H1 (cell line): ENCODE data around the gene KLHL21.

Experiments used
- JUN ChIP-seq: IDR thresholded peaks from 2 replicates; pipeline ENCODE4 v1.6.1; 2011; ENCODE audit warnings: low read depth, mild to moderate bottlenecking, improper control_type of control experiment, low read length
- MAX ChIP-seq: IDR thresholded peaks from 2 replicates; pipeline ENCODE4 v1.6.1; 2012; ENCODE audit warnings: inconsistent platforms
- POLR2A ChIP-seq, 2 experiments: IDR thresholded peaks; 1 replicate in 1 of 2; 2 replicates in 1 of 2; pipeline ENCODE4 v1.6.1; 2011; ENCODE audit warnings: low read depth in 2 of 2, low read length in 2 of 2, mild to moderate bottlenecking in 2 of 2; ENCODE audit errors: control extremely low read depth in 1 of 2
- RBBP5 ChIP-seq: IDR thresholded peaks from 2 replicates; pipeline ENCODE4 v1.7.1; 2012; ENCODE audit warnings: low read depth, mild to moderate bottlenecking, inconsistent platforms, low read length, moderate library complexity, borderline replicate concordance
- SUZ12 ChIP-seq: fragments of 200-600 bp; sonication (generic); IDR thresholded peaks from 2 replicates; pipeline ENCODE4 v1.6.1; 2012; ENCODE audit warnings: mild to moderate bottlenecking, inconsistent platforms, low read length, moderate library complexity, mixed read lengths
- TF ChIP-seq, protein P1 (sequence below), 3 experiments: IDR thresholded peaks; 1 replicate in 2 of 3; 2 replicates in 1 of 3; pipeline versions ENCODE4 v1.5.1 to v1.6.1; 2011; ENCODE audit warnings: low read length in 3 of 3, mild to moderate bottlenecking in 3 of 3, inconsistent platforms in 2 of 3, low read depth in 1 of 3, moderate library complexity in 1 of 3; ENCODE audit not compliant: insufficient read depth in 1 of 3; ENCODE audit errors: control extremely low read depth in 1 of 3
- TF ChIP-seq, protein P2 (sequence below): IDR thresholded peaks from 2 replicates; pipeline ENCODE4 v1.6.1; 2011; ENCODE audit warnings: low read depth, mild to moderate bottlenecking, low read length; ENCODE audit not compliant: insufficient read depth

DNA sequence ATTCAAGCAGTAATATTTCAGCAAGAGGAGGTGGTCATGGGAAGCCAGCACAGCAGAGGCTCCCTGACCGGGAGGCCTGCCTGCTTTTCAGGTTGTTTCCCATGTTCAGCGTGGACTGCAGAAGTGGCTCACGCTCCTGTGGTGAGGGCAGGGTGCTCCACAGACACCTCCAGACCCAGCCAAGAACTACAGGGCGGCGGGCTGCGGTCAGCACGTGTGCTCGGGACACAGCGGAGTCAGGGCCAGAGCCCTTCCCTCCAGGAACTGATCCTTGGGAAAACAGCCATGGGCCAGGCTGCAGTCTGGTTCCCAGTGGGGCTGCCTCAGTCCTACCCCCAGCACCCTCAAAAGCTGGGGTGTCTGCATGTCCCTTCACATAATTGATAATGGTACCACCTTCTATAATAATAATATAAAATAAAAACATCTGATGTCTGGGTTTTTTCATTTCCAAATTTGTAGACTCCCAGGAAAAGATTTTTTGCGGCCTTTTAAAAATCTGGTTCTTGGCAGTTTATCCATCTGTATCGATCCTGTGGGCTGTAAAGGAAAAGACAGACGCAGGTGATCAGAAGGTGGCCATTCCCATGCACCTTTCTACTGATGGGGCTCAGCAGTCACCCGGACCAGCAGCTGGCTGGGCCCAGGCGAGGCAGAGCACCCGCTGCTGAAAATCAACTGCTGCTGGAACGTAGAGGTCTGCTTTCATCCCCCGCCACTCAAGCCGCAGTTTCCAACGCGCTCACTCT is 32.7 kb upstream of the KLHL21 start:
- TF ChIP-seq JUN (no peak), MAX (no peak), POLR2A (IDR thresholded peaks at IDR 0.05; ENCODE audit: control extremely low read depth in 1 of 2, low read depth in 2 of 2, low read length in 2 of 2) (no peak), SUZ12 (no peak), RBBP5 (no peak)
- TF ChIP-seq, protein P1, sequence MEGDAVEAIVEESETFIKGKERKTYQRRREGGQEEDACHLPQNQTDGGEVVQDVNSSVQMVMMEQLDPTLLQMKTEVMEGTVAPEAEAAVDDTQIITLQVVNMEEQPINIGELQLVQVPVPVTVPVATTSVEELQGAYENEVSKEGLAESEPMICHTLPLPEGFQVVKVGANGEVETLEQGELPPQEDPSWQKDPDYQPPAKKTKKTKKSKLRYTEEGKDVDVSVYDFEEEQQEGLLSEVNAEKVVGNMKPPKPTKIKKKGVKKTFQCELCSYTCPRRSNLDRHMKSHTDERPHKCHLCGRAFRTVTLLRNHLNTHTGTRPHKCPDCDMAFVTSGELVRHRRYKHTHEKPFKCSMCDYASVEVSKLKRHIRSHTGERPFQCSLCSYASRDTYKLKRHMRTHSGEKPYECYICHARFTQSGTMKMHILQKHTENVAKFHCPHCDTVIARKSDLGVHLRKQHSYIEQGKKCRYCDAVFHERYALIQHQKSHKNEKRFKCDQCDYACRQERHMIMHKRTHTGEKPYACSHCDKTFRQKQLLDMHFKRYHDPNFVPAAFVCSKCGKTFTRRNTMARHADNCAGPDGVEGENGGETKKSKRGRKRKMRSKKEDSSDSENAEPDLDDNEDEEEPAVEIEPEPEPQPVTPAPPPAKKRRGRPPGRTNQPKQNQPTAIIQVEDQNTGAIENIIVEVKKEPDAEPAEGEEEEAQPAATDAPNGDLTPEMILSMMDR (IDR thresholded peaks at IDR 0.05; ENCODE audit: control extremely low read depth in 1 of 3, insufficient read depth in 1 of 3, low read depth in 1 of 3, low read length in 3 of 3) = no peak
- TF ChIP-seq, protein P2, sequence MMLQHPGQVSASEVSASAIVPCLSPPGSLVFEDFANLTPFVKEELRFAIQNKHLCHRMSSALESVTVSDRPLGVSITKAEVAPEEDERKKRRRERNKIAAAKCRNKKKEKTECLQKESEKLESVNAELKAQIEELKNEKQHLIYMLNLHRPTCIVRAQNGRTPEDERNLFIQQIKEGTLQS = no peak
